ENCODE results near the gene CNTNAP2.

DNA sequence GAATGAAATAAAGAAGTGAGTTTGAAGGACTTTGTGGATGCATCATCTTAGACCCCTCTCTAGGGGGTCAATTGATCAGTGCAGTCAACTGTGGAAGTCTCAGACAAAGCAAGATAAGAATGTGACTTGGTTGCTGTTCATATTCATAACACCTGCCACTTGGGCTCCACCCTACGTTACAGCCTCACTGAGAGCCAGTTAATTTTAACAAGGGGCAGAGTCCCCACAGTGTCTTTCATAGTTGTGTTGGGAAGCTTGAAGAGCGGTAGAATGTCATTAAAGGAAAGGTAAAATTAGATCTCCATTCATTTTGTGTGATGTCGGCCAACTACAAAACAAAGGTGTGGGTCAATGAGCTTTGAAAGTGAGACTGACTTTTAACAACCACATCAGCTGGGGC lies 2031.9 kb downstream of the CNTNAP2 start:
- TF ChIP-seq CTCF (conservative IDR thresholded peaks at IDR 0.05; ENCODE audit: low read depth, low read length) (no peak), EZH2 (IDR thresholded peaks at IDR 0.05; ENCODE audit: borderline replicate concordance, low read depth, low read length, poor library complexity, severe bottlenecking) (no peak)
